Activated CD4-positive, alpha-beta T cell treated with anti-CD3 and anti-CD28 coated beads, Interleukin-2, Interleukin-4, amounts not matched to agents 100 ng/mL and 50 ng/mL, durations not matched to agents 16 hours and 8 hours (primary cell): Measurements from ENCODE around the gene ZDHHC19.
A peak's percentile ranks its signal among the peaks of the same experiment; 100 is the strongest.
"Not testable (repeated sequence)": the region's sequence is repeated elsewhere in the genome, so short reads cannot be mapped to it uniquely, and the experiment has no call there.

Experiments
- DNase-seq: peaks from one replicate; pipeline ENCODE4 v3.0.0-alpha.2; 2020; ENCODE audit warnings: low spot score

The ZDHHC19 gene

GRCh38 chr3:196203846-196204245 is 7.4 kb downstream of the ZDHHC19 start:
- DNase-seq = no peak

- no peak for DNase-seq
Observed at GRCh38 chr3:196202516-196202970, 8.7 kb downstream of the ZDHHC19 start.

GRCh38 chr3:196198771-196199753 is 12.1 kb downstream of the ZDHHC19 start:
- no peak for DNase-seq

- no peak for DNase-seq
Observed at GRCh38 chr3:196198081-196198675, 13.0 kb downstream of the ZDHHC19 start.

GRCh38 chr3:196197524-196197923 is 13.7 kb downstream of the ZDHHC19 start:
- no peak for DNase-seq

- DNase-seq = no peak
Observed at GRCh38 chr3:196195664-196196265, 15.4 kb downstream of the ZDHHC19 start.

GRCh38 chr3:196194542-196194915 is 16.7 kb downstream of the ZDHHC19 start:
- DNase-seq = no peak

- DNase-seq = no peak
Observed at GRCh38 chr3:196193736-196194541, 17.3 kb downstream of the ZDHHC19 start.

- DNase-seq = no peak
Observed at GRCh38 chr3:196193133-196193735, 18.0 kb downstream of the ZDHHC19 start.

GRCh38 chr3:196192524-196193051 is 18.6 kb downstream of the ZDHHC19 start:
- DNase-seq = no peak

GRCh38 chr3:196192036-196192523 is 19.1 kb downstream of the ZDHHC19 start:
- peak; percentile 63 for DNase-seq

GRCh38 chr3:196189566-196190347 is 21.4 kb downstream of the ZDHHC19 start:
- no peak for DNase-seq

GRCh38 chr3:196186651-196187573 is 24.3 kb downstream of the ZDHHC19 start:
- DNase-seq = no peak

- DNase-seq = no peak
Observed at GRCh38 chr3:196184881-196185280, 26.3 kb downstream of the ZDHHC19 start.

GRCh38 chr3:196184169-196184432 is 27.1 kb downstream of the ZDHHC19 start:
- DNase-seq = not testable (repeated sequence)

GRCh38 chr3:196181127-196181546 is 30.1 kb downstream of the ZDHHC19 start:
- no peak for DNase-seq

GRCh38 chr3:196180346-196180745 is 30.9 kb downstream of the ZDHHC19 start:
- no peak for DNase-seq

GRCh38 chr3:196179380-196180308 is 31.6 kb downstream of the ZDHHC19 start:
- DNase-seq = peak; percentile 96
